ENCODE data around the gene TPT1.

GRCh38 chr13:45295536-45295935 is 45.4 kb downstream of the TPT1 start:
- TF ChIP-seq CTCF (conservative IDR thresholded peaks at IDR 0.05), result no peak
- TF ChIP-seq EZH2 (IDR thresholded peaks at IDR 0.05; ENCODE audit: low read depth), result no peak
